ENCODE results near the gene BANF1.

BANF1 gene

DNA sequence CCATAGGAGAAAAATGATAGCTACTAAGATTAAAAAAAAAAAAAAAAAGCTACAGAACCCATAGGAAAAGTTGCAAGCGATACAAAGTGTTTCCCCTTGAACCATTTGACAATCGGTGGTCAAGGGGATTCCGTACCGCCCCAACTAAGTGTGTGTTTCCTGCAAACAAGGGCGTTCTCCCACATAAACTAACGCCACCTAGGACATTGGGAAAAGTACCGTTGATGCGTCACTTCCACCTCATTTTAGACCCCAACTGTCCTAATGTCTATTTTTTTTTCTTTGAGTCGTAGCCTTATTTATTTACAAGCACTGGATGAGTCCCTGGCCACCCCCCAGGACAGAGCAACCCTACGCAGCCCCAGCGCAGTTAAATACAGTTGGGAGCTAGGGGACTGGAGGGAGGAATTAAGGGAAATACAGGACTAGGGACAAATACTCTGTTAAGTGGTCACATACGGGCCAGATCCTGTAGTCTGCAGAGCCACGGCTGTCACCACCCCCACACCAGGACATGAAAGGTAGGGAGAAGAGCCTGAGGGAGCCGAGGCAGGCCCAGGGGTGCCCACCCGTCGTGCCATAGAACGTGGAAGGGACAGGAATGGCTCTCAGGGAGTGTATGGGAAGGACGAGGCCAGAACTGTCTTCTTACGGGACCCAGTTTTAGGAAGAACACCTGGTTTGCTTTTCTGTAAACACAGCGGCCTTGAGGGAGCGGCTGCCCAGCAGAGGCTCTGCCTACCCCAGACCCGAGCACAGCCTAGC, 19.3 kb upstream of the BANF1 start:
- in situ Hi-C loops (cut with MboI; ENCODE audit: low sequenced_read_pairs, unreplicated experiment) = loop anchor here (25.0 kb wide), 1 partner anchor 271 kb away; the partner anchor contains the start of genes KAT5 and RNASEH2C

DNA sequence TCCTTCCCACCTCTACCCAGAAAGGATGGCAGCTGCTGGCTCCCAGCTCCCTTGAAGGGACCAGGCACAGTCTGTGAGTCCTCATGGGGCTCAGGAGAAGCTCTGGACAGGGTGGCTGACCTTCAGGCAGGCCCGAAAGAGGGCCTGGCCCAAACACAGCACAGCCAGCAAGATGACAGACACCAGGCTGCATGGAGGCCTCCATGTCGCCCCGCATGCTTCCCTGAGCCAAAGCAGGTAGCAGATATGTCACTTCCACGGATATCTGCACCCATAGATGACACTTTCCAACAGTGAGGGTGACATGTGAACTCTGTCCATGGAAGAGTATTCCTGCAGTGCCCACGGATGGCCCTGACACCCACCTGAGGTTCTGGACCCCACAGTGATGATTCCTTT, 18.7 kb upstream of the BANF1 start:
- no peak for DNase-seq (ENCODE audit: low spot score)
- in situ Hi-C loops (cut with MboI; ENCODE audit: low sequenced_read_pairs, unreplicated experiment) = loop anchor here (25.0 kb wide), 1 partner anchor 271 kb away; the partner anchor contains the start of genes KAT5 and RNASEH2C
- TF ChIP-seq, protein P1, sequence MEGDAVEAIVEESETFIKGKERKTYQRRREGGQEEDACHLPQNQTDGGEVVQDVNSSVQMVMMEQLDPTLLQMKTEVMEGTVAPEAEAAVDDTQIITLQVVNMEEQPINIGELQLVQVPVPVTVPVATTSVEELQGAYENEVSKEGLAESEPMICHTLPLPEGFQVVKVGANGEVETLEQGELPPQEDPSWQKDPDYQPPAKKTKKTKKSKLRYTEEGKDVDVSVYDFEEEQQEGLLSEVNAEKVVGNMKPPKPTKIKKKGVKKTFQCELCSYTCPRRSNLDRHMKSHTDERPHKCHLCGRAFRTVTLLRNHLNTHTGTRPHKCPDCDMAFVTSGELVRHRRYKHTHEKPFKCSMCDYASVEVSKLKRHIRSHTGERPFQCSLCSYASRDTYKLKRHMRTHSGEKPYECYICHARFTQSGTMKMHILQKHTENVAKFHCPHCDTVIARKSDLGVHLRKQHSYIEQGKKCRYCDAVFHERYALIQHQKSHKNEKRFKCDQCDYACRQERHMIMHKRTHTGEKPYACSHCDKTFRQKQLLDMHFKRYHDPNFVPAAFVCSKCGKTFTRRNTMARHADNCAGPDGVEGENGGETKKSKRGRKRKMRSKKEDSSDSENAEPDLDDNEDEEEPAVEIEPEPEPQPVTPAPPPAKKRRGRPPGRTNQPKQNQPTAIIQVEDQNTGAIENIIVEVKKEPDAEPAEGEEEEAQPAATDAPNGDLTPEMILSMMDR (IDR thresholded peaks at IDR 0.05; ENCODE audit: borderline replicate concordance, control extremely low read depth, extremely low read depth, insufficient read depth, missing control alignments) = no peak

More for the DNA sequence above, 19.3 kb upstream of the BANF1 start:
- TF ChIP-seq, protein P1 (IDR thresholded peaks at IDR 0.05; ENCODE audit: borderline replicate concordance, control extremely low read depth, extremely low read depth, insufficient read depth, missing control alignments) = no peak
- no peak for DNase-seq (ENCODE audit: low spot score)

DNA sequence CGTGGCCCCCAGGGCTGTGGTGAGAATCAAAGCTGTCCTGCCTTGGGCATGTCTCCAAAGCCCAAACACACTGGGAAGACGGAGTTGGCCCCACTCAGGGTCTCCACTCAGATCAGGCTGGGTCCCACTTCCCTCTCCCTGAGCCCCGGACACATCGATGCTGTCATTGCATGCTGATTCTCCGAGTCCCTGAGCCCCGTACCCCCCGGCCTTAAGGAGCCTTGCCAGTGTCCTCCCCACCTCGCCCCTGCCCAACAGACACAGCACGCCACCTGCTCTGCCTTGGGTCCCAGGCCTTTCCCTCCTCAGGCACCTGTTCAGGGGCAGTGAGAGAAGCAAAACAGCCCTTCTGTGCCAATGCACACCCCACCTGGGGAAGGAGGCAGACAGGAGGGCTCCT, 15.0 kb upstream of the BANF1 start:
- TF ChIP-seq, protein P1 (IDR thresholded peaks at IDR 0.05; ENCODE audit: borderline replicate concordance, control extremely low read depth, extremely low read depth, insufficient read depth, missing control alignments) = no peak
- DNase-seq (ENCODE audit: low spot score) = no peak
- in situ Hi-C loops (cut with MboI; ENCODE audit: low sequenced_read_pairs, unreplicated experiment) = loop anchor here (5.0 to 25.0 kb wide), 2 partner anchors 105 to 275 kb away; partner anchors contain the start of genes KAT5 and RNASEH2C

DNA sequence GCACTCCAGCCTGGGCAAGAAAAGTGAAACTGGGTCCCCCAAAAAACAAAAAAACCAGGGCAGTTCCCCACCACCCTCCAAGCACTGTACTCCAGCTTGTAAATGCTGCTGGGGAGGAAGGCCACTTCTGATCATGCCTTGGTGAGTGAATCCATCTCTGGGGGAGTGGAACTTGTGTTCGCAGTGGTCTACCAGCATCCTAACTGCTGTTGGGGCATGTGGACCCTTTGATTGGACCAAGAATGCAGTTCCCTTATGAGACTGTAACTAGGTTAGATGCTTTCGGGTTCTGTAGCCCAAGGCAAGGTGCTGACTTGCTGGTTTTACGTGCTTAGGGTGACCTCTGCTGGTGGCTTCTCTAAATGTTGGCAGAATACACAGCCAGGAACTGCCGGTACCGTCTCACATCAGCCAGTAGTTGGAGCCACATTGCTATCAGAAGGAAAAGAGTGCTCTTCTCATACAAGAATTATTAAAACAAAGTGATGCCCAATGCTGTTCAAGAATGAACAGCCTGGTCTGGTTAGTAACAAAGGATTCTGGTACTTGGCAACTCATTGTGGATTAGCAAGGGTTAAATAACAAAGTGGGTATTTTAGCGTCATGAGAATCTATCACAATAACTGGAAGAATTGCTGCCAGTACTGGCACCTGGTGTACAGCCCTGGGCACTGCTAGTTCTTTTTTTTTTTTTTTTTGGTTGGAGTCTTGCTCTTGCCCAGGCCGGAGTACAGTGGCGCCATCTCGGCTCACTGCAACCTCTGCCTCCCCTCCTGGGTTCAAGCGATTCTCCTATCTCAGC, 13.3 kb upstream of the BANF1 start:
- peak; percentile 93 for DNase-seq (ENCODE audit: low spot score)
- in situ Hi-C loops (cut with MboI; ENCODE audit: low sequenced_read_pairs, unreplicated experiment) = loop anchor here (5.0 to 25.0 kb wide), 2 partner anchors 107 to 277 kb away; partner anchors contain the start of genes KAT5 and RNASEH2C
- TF ChIP-seq, protein P1 (IDR thresholded peaks at IDR 0.05; ENCODE audit: borderline replicate concordance, control extremely low read depth, extremely low read depth, insufficient read depth, missing control alignments) = peak; percentile 95

DNA sequence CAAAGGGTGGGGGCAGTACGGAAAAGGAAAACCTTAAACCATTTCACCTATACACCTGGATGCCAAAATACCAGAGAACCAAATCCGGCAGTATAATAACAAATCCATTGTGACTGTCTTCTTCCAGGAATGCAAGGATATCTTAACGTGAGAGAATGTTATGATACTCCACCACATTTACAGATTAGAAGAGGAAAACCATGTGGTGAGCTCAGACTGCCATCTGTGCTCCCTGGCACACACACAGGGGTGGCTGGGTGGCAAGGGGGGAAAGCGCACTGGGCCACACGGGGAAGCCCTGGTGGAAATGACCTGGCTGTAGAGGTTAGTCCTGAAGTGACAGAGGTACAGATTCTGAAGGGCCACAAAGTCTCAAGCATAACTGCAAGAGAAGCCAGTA, 10.2 kb upstream of the BANF1 start:
- in situ Hi-C loops (cut with MboI; ENCODE audit: low sequenced_read_pairs, unreplicated experiment) = loop anchor here (25.0 kb wide), 1 partner anchor 280 kb away; the partner anchor contains the start of genes KAT5 and RNASEH2C
- no peak for DNase-seq (ENCODE audit: low spot score)

DNA sequence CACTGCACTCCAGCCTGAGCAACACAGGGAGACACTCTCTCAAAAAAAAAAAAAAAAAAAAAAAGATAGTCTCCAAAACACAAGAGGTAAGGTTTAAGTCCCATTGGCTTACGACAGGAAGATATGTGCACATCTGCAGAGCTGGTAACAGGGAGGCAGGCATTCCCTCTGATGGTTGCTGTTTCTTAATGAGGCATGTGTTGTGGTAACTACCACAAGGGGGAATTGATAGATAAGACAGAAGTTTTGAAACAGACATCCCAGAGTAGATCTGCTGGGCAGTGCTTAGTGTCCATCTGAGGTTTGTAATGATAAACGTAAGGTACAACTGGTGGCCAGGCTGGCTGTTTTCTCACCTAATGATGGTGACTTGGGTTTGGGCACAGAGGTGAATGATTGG, 5.0 kb upstream of the BANF1 start:
- TF ChIP-seq, protein P1 (IDR thresholded peaks at IDR 0.05; ENCODE audit: borderline replicate concordance, control extremely low read depth, extremely low read depth, insufficient read depth, missing control alignments) = no peak
- in situ Hi-C loops (cut with MboI; ENCODE audit: low sequenced_read_pairs, unreplicated experiment) = loop anchor here (25.0 kb wide), 1 partner anchor 285 kb away; the partner anchor contains the start of genes KAT5 and RNASEH2C
- DNase-seq (ENCODE audit: low spot score) = no peak

More for the DNA sequence above, 10.2 kb upstream of the BANF1 start:
- TF ChIP-seq, protein P1 (IDR thresholded peaks at IDR 0.05; ENCODE audit: borderline replicate concordance, control extremely low read depth, extremely low read depth, insufficient read depth, missing control alignments) = no peak

Data from GM13976 (cell line).